Measurements from ENCODE around the gene FGB. TPM values are rescaled to one million over a fixed set of nuclear protein-coding genes. Genes with fewer than 3 reads are reported as not detected.
A peak's percentile ranks its signal among the peaks of the same experiment; 100 is the strongest.

The FGB gene
- polyA plus RNA-seq, result not detected

GRCh38 chr4:154562697-154563254, at the start of gene FGB:
Gene FGB, plus strand, starts transcription at chr4:154563011. Its CDS starts 8 bp downstream, at chr4:154563019.
- Mint-ChIP-seq H3K4me1 (peaks cover 0 to 3% (median 0%) of the 10 kb centered on the region in 3 donors), H3K9me3 (no peaks in the 10 kb centered on the region), H3K27ac (no peak within 1 kb of the TSS), H3K27me3 (no peaks in the 10 kb centered on the region), H3K36me3 (no peaks in the 10 kb centered on the region), H3K4me3 (no peak within 1 kb of the TSS)

GRCh38 chr4:154516318-154517029, 46.3 kb upstream of the FGB start:
- Mint-ChIP-seq H3K27ac (no peak overlapping the region), H3K27me3 (peaks cover 9% of the 10 kb centered on the region), H3K36me3 (peaks cover 2% of the 10 kb centered on the region), H3K4me1 (peaks cover 0 to 9% (median 2%) of the 10 kb centered on the region in 3 donors), H3K4me3 (no peak overlapping the region), H3K9me3 (peaks cover 0 to 3% (median 2%) of the 10 kb centered on the region in 3 donors)

GRCh38 chr4:154517591-154517990, 45.2 kb upstream of the FGB start:
- Mint-ChIP-seq H3K27ac (peak overlapping the region in 1 of 3 donors; percentile 40), H3K9me3 (peaks cover 0 to 3% (median 2%) of the 10 kb centered on the region in 3 donors), H3K4me1 (peaks cover 0 to 4% (median 0%) of the 10 kb centered on the region in 3 donors), H3K4me3 (no peak overlapping the region), H3K36me3 (peaks cover 2% of the 10 kb centered on the region), H3K27me3 (peaks cover 7% of the 10 kb centered on the region)

GRCh38 chr4:154519214-154519613, 43.6 kb upstream of the FGB start:
- Mint-ChIP-seq H3K27me3 (peaks cover 4% of the 10 kb centered on the region), H3K36me3 (peaks cover 2% of the 10 kb centered on the region), H3K4me1 (peaks cover 0 to 1% (median 0%) of the 10 kb centered on the region in 3 donors), H3K4me3 (no peak overlapping the region), H3K27ac (no peak overlapping the region), H3K9me3 (peaks cover 0 to 2% (median 1%) of the 10 kb centered on the region in 3 donors)

- Mint-ChIP-seq H3K36me3 (peaks cover 2% of the 10 kb centered on the region), H3K9me3 (peaks cover 0 to 1% (median 0%) of the 10 kb centered on the region in 3 donors), H3K4me1 (peaks cover 3 to 14% (median 8%) of the 10 kb centered on the region in 3 donors), H3K27ac (no peak overlapping the region), H3K4me3 (no peak overlapping the region), H3K27me3 (peaks cover 12% of the 10 kb centered on the region)
Observed at GRCh38 chr4:154521607-154522006, 41.2 kb upstream of the FGB start.

GRCh38 chr4:154526151-154526550, 36.7 kb upstream of the FGB start:
- Mint-ChIP-seq H3K4me3 (peak overlapping the region in 1 of 4 donors; percentile 23), H3K27me3 (peaks cover 15% of the 10 kb centered on the region), H3K27ac (no peak overlapping the region), H3K9me3 (peaks cover 0 to 1% (median 0%) of the 10 kb centered on the region in 3 donors), H3K36me3 (no peaks in the 10 kb centered on the region), H3K4me1 (peaks cover 3 to 20% (median 14%) of the 10 kb centered on the region in 3 donors)

GRCh38 chr4:154527308-154527707, 35.5 kb upstream of the FGB start:
- Mint-ChIP-seq H3K4me1 (peaks cover 3 to 20% (median 14%) of the 10 kb centered on the region in 3 donors), H3K4me3 (no peak overlapping the region), H3K27me3 (peaks cover 15% of the 10 kb centered on the region), H3K36me3 (no peaks in the 10 kb centered on the region), H3K27ac (no peak overlapping the region), H3K9me3 (peaks cover 0 to 1% (median 0%) of the 10 kb centered on the region in 3 donors)

- Mint-ChIP-seq H3K4me1 (peaks cover 3 to 20% (median 14%) of the 10 kb centered on the region in 3 donors), H3K36me3 (no peaks in the 10 kb centered on the region), H3K9me3 (no peaks in the 10 kb centered on the region), H3K27me3 (peaks cover 15% of the 10 kb centered on the region), H3K4me3 (no peak overlapping the region), H3K27ac (no peak overlapping the region)
Observed at GRCh38 chr4:154528869-154529268, 33.9 kb upstream of the FGB start.

GRCh38 chr4:154529728-154530519, 32.9 kb upstream of the FGB start:
- no peak overlapping the region for H3K27ac Mint-ChIP-seq
- H3K4me1 Mint-ChIP-seq, result peaks cover 3 to 20% (median 14%) of the 10 kb centered on the region in 3 donors
- H3K4me3 Mint-ChIP-seq, result no peak overlapping the region
- no peaks in the 10 kb centered on the region for H3K36me3 Mint-ChIP-seq
- H3K9me3 Mint-ChIP-seq, result no peaks in the 10 kb centered on the region
- peaks cover 9% of the 10 kb centered on the region for H3K27me3 Mint-ChIP-seq

GRCh38 chr4:154534296-154534695, 28.5 kb upstream of the FGB start:
- Mint-ChIP-seq H3K36me3 (peaks cover 1% of the 10 kb centered on the region), H3K4me3 (no peak overlapping the region), H3K4me1 (peaks cover 0 to 2% (median 0%) of the 10 kb centered on the region in 3 donors), H3K27me3 (no peaks in the 10 kb centered on the region), H3K27ac (no peak overlapping the region), H3K9me3 (no peaks in the 10 kb centered on the region)

GRCh38 chr4:154542271-154542879, 20.4 kb upstream of the FGB start:
- H3K36me3 Mint-ChIP-seq, result peaks cover 6% of the 10 kb centered on the region
- no peaks in the 10 kb centered on the region for H3K27me3 Mint-ChIP-seq
- no peak overlapping the region for H3K27ac Mint-ChIP-seq
- H3K4me1 Mint-ChIP-seq, result peaks cover 0 to 2% (median 0%) of the 10 kb centered on the region in 3 donors
- no peak overlapping the region for H3K4me3 Mint-ChIP-seq
- H3K9me3 Mint-ChIP-seq, result peaks cover 0 to 2% (median 0%) of the 10 kb centered on the region in 3 donors

- Mint-ChIP-seq H3K27me3 (no peaks in the 10 kb centered on the region), H3K9me3 (peaks cover 0 to 2% (median 2%) of the 10 kb centered on the region in 3 donors), H3K36me3 (peaks cover 5% of the 10 kb centered on the region)
Observed at GRCh38 chr4:154545689-154546088, 17.1 kb upstream of the FGB start.

GRCh38 chr4:154549894-154550790, 12.7 kb upstream of the FGB start, which contains the start of gene PLRG1:
Gene PLRG1, minus strand, starts transcription at chr4:154550400. Its CDS starts 92 bp downstream, at chr4:154550308.
- Mint-ChIP-seq H3K9me3 (peaks cover 0 to 2% (median 0%) of the 10 kb centered on the region in 3 donors), H3K36me3 (no peaks in the 10 kb centered on the region), H3K27me3 (no peaks in the 10 kb centered on the region), H3K27ac (peak within 1 kb of the TSS; percentile 61 to 98 (median 93)), H3K4me3 (peak within 1 kb of the TSS; percentile 93 to 100 (median 100)), H3K4me1 (peaks cover 14 to 18% (median 15%) of the 10 kb centered on the region in 3 donors)

More at GRCh38 chr4:154545689-154546088, 17.1 kb upstream of the FGB start:
- Mint-ChIP-seq H3K4me3 (no peak overlapping the region), H3K4me1 (peaks cover 14 to 15% (median 15%) of the 10 kb centered on the region in 3 donors), H3K27ac (no peak overlapping the region)
